ENCODE results near the gene RPS6KA4.
A peak's percentile ranks its signal among the peaks of the same experiment; 100 is the strongest.

Gene RPS6KA4

DNA sequence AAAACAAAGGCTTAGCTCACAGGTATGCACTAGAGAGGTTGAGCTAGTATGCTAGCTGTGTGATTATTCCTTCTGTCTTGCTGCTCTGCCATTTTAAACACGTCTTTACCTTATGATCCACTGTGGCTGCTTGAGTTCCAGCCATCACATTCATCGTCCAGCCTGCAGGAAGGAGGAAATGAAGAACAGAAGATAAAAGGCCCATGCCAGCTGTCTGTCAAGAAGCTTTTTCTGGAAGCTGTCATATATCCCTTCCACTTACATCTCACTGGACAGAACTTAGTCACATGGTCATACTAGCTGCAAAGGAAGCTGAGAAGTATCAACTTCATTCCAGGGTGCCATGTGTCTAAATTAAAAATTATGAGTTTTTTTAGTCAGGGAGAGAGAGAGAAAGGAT lies 31.6 kb upstream of the RPS6KA4 start:
- DNase-seq (ENCODE audit: low read depth in 2 of 2), result no peak

DNA sequence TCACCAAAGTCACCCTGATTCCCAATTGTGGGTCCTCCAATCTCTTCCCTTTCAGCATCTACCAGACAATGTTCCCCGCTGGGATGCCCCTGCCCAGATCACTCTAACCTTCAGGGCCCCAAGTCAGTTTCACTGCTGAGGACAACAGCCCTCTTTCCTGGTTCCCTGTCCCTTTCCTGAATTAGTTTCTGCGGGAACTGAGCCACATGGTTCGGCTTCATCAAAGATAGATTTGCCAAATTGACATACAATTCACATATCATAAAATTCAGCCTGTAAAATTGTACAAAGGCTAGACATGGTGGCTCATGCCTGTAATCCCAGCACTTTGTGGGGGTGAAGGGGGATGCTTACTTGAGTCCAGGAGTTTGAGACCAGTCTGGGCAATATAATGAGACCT lies 31.0 kb upstream of the RPS6KA4 start:
- DNase-seq (ENCODE audit: low read depth in 2 of 2), result no peak

DNA sequence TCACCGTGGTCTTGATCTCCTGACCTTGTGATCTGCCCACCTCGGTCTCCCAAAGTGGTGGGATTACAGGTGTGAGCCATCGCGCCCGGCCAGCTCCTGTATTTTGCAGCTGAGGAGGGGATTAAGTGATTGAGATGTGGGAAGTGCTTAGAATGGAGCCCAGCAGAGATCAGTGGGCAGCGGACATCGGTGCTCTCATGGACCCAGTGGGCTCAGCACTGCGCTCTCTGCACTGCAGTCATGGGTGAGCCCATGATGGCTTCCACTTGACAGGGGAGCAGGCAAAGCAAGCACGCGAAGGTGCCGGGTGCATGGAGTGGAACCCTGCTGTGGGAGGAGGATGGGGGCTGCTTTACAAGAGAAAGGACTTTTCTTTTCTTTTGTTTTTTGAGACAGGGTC lies 28.1 kb upstream of the RPS6KA4 start:
- no peak for DNase-seq (ENCODE audit: low read depth in 2 of 2)

DNA sequence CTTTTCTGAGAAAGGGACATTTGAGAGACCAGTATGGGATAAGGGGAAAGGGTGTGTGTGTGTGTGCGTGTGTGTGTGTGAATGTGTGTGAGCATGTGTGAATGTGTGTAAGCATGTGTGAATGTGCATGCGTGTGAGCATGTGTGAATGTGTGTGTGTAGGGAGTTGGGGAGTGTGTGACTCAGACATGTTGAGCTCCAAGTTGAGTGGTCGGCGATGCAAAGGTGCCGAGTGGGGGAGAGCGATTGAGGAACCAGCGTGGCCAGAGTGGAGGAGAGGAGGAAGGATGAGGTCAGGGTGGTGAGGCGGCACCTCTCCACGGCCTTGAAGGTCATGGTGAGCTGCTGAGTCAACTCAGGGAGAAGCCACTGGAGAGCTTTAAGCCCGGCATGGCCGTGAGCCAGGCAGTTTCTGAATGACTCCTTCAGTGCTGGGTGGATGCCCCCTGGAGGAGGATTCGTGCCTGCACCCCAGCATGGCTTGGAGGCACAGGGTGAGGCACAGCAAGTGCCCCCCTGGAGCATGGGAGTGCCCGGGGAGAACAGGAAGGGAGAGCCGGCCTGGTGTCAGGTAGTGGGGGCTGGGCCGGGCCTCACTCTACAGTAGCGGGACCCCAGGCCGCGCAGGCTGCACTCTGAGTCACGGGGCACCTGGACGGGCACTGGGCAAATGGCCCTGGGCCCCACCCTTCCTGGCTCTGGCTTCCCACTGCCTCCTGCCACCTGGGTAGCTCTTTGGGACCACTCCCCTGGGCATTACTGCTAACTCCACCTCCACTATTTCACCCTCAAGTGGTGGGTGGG lies 27.2 kb upstream of the RPS6KA4 start:
- peak in 1 of 2 donors; percentile 40 for DNase-seq (ENCODE audit: low read depth in 2 of 2)

DNA sequence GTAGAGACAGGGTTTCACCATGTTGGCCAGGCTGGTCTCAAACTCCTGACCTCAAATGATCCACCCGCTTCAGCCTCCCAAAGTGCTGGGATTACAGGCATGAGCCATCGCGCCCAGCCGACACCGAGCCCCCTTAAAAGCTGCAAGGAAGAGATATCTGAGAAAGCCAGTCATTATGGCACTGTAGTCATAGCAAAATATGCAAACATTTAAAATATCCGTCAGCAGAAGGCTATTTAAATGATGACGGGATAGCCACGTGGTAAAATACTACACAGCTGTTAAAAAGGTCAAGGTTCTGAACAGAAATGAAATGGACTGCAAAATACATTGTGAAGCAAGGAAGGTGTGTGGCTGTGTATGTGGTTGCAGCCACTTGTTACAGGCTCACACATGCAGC lies 25.4 kb upstream of the RPS6KA4 start:
- no peak for DNase-seq (ENCODE audit: low read depth in 2 of 2)

DNA sequence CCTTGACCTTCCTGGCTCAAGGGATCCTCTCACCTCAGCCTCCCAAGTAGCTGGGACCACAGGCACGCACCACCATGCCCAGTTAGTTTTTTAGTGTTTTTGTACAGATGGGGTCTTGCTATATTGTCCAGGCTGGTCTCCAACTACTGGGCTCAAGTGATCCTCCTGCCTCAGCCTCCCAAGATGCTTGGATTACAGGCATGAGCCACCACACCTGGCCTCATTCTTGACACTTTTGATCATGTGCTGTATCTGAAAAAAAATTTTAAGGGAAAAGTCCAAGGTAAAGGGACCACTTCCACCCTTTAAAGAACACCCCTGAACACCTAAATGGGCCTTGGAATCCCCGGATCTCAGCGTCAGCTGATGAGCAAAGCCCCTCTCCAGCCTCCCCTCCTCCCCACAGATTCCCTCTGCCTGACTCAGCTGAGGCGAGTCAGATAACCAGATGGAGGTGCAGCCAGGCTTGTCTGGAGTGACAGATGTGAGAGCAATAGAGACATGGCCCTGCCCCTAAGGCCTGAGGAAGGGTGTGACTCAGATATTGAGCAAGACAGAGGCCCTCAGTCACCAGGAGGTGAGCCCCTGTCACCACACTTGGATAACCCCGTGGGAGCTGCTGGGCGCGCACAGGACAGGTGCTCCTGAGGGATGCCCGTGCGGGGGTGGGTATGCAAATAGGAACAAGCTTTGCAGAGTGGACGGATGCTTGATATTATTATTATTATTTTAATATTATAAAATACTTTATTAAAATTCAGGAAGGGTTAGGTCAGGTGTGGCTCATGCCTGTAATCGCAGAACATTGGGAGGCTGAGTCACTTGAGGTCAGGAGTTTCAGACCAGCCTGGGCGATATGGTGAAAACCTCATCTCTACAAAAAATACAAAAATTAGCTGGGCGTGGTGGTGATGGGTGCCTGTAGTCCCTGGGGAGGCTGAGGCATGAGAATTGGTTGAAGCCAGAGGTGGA lies 23.9 kb upstream of the RPS6KA4 start:
- DNase-seq (ENCODE audit: low read depth in 2 of 2), result no peak

DNA sequence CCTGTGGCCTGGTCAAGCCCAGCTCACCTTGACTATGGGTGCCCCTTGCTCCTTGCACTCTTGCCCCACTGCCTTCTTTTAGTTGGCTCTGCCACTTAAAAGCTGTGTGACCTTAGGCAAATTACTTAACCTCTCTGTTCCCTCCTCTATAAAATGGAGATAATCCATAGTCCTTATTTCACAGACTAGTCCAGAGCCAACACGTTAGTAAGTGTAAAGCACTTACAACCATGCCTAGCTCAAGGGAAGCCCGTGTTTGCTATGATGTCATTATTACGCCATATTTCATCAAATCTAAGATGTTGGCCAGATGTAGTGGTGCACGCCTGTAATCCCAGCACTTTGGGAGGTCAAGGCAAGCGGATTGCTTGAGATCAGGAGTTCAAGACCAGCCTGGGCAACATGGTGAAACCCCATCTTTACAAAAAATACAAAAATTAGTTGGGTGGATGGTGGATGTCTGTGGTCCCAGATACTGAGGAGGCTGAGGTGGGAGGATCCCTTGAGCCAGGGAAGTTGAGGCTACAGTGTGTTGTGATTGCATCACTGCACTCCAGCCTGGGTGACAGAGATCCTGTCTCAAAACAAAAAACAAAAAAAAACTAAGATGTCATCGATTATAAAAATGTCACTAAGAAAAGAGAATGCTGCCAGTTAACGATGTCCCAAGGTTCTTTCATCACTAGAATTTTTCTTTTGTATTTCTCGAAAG lies 21.3 kb upstream of the RPS6KA4 start:
- no peak for DNase-seq (ENCODE audit: low read depth in 2 of 2)

DNA sequence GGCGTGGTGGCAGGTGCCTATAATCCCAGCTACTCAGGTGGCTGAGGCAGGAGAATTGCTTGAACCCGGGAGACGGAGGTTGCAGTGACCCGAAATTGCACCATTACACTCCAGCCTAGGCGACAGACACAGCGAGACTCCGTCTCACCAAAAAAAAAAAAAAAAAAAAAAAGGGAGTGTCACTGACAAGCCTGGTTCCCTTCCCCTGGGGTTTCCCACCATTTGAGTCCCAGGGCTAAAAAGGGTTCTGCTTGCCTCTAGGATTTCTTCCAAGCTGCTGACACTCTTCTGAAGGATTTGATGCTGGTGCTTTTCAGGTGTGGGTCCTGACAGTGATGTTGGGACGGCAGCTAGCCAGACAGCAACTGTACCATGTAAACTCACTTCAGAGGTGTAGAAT lies 20.2 kb upstream of the RPS6KA4 start:
- no peak for DNase-seq (ENCODE audit: low read depth in 2 of 2)

DNA sequence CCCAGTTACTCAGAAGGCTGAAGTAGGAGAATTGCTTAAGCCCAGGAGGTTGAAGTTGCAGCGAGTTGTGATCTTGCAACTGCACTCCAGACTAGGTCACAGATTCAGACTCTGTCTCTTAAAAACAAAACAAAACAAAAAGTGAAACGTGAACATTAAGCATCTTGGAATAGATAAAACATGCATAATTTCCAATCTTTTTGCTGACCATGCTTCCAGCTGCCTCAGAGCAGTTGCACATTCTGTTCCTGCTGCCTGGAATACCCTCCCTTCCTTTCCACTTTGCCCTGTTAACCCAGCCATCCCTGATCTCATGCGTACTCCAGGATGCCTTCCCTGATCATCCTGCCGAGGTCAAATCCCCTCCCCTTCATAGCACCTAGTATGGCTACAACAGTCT lies 19.7 kb upstream of the RPS6KA4 start:
- no peak for DNase-seq (ENCODE audit: low read depth in 2 of 2)

DNA sequence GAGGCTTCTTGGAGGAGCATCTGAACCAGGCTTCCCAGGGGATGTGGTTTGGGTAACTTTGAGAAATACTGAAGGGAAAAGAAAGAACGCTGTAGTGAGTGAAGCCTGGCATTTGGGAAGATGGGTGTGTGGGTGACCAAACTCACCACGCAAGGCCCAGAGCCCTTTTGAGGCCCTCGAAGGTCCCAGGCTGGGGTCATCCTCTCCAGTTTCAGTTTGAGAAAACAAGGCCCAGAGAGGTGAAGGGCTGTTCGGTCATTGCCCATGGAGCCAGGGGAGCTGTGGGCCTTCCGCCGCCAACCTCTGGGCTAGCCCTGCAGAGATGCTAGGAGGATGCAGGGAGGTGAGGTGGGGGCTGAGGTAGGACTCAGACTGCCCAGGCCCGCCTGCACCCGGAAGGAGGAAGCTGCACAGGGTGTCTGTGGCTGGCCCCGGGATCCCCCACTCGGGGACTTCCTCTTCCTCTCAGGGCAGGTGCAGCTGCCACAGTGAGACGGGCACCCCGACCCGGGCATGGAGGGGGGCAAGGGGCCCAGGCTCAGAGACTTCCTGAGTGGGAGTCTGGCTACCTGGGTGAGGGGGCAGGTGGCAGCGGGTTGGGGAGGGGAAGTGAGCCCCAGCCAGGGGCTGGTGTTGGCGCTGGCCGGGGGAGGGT lies 19.1 kb upstream of the RPS6KA4 start, which contains the start of gene CCDC88B:
TSS of gene CCDC88B (plus strand) at position 451 of the 655 bp plus-strand sequence. CDS start at position 514, 63 bp downstream.
- peak; percentile 58 to 78 for DNase-seq (ENCODE audit: low read depth in 2 of 2)

DNA sequence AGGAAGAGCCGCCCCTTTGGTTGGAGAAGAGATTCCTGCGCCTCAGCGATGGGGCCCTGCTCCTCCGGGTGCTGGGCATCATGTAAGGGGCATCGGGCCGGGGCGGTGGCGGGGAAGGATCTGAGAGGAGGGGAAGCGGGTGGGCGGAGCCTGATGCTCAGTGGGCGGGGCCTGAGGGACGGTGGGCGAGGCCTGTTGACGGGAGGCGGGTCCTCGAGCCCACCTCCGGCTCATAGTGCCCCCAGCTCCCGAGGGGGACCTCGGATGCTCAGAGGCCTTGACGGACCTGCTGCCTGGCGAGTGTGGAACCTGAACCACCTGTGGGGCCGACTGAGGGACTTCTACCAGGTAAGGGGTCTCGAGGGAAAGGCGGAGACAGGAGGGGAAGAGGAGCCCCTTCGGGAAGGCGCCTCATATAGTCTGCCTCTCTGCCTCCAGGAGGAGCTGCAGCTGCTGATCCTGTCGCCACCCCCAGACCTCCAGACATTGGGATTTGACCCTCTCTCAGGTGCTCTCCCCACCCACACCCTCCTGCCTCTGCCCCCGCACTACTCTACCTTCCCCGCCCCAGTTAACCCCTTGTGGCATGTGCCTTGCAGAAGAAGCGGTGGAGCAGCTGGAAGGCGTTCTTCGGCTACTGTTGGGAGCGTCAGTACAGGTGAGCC lies 18.2 kb upstream of the RPS6KA4 start:
- DNase-seq (ENCODE audit: low read depth in 2 of 2), result peak; percentile 35 to 71

DNA sequence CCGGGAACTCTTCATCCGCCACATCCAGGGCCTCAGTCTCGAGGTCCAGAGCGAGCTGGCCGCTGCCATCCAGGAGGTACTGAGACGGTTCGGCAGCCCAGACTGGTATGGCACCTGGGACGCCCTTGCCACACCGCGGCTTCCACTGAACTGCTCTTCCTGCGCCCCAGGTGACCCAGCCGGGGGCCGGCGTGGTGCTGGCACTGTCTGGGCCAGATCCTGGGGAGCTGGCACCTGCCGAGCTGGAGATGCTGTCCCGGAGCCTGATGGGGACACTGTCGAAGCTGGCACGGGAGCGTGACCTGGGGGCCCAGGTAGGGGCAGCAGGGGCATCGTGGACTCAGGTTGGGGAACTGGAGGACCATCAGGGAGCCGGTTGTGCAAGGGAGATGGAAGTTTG lies 17.5 kb upstream of the RPS6KA4 start:
- DNase-seq (ENCODE audit: low read depth in 2 of 2), result no peak

DNA sequence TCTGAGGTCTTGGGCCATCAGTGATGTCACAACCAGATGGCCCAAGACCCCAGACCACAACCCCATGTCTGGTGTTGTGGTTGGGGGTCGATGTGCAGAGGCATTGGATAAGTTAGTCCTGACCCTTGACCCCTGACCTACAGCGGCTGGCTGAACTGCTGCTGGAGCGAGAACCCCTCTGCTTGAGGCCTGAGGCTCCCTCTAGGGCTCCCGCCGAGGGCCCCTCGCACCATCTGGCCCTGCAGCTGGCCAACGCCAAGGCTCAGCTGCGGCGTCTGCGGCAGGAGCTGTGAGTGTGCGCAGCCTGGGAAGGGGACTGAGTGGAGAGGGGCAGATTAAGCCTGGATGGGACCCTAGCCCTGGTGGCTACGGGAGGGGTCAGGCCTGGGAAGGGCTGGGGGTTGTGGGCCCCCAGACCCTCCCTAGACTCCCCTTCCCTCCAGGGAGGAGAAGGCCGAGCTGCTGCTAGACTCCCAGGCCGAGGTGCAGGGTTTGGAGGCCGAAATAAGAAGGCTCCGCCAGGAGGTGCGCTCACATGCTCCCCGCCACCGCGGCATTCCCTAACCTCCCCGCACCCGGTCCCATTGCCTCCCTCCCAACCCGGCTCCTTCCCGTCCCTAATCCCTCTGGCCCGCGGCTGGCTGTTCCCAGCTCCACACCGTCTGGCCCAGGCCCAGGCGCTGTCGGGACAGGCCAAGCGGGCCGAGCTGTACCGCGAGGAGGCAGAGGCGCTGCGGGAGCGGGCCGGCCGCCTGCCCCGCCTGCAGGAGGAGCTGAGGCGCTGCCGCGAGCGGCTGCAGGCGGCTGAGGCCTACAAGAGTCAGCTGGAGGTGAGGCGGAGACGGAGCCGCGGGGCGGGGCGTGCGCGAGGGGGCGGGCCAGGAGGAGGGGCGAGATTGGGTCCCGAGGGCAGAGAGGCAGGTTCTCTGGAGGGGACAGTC lies 16.8 kb upstream of the RPS6KA4 start:
- DNase-seq (ENCODE audit: low read depth in 2 of 2), result peak; percentile 73 to 91

DNA sequence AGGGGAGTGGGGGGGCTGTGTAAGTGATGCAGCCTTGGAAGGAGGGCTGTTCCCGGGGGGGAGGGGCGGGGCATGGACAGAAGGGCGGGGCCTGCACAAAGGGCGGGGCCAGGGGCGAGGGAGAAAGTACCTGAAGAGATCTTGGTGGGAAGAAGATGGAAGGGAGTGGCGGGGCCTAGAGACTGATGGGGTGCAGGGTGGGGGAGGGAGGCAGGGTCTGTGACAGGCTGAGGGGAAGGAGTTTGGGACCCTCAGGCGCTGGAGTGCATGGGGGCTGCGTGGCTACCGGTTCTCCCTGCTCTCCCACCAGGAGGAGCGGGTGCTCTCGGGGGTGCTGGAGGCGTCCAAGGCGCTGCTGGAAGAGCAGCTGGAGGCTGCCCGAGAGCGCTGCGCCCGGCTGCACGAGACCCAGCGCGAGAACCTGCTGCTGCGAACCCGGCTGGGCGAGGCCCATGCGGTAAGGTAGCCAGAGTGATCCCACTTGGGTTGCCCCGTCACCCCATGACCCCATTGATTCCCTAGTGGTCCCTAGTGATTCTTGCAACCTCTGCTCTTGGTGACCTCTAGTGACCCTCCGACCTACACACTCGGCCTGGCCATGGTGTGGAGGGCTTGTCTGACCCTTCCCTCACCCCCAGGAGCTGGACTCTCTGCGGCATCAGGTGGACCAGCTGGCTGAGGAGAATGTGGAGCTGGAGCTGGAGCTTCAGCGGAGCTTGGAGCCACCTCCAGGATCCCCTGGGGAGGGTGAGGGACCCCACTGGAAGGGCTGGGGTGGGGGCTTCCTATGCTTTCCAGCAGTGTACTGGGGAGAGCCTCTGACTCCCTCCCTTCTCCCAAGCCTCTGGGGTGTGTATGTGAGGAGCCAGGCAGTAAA lies 15.9 kb upstream of the RPS6KA4 start:
- no peak for DNase-seq (ENCODE audit: low read depth in 2 of 2)

DNA sequence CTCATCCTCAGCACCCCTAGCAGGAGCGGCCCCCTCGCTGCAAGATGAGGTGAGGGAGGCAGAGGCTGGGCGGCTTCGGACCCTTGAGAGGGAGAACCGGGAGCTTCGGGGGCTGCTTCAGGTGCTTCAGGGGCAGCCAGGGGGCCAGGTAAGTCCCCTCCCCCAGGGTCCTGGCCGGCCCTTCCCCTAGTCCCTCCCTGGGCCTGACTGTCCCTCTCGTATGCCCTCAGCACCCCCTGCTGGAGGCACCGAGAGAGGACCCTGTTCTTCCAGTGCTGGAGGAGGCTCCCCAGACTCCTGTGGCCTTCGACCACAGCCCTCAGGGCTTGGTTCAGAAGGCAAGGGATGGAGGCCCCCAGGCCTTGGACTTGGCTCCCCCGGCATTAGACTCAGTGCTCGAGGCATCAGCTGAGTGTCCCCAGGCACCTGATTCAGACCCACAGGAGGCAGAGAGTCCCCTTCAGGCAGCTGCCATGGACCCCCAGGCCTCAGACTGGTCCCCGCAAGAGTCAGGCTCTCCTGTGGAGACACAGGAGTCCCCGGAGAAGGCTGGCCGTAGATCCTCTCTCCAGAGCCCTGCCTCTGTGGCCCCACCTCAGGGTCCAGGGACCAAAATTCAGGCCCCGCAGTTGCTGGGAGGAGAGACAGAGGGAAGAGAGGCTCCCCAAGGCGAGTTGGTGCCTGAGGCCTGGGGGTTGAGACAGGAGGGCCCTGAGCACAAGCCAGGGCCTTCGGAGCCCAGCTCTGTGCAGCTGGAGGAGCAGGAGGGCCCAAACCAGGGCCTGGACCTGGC lies 15.0 kb upstream of the RPS6KA4 start:
- no peak for DNase-seq (ENCODE audit: low read depth in 2 of 2)

DNA sequence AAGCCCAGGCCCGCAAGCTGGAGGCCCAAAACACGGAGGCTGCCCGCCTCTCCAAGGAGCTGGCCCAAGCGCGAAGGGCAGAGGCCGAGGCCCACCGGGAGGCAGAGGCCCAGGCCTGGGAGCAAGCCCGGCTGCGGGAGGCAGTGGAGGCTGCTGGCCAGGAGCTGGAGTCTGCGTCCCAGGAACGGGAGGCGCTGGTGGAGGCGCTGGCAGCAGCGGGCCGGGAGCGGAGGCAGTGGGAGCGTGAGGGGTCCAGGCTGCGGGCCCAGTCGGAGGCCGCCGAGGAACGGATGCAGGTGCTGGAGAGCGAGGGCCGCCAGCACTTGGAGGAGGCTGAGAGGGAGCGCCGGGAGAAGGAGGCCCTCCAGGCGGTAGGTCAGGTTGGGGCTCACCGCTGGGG lies 14.2 kb upstream of the RPS6KA4 start:
- DNase-seq (ENCODE audit: low read depth in 2 of 2), result no peak

DNA sequence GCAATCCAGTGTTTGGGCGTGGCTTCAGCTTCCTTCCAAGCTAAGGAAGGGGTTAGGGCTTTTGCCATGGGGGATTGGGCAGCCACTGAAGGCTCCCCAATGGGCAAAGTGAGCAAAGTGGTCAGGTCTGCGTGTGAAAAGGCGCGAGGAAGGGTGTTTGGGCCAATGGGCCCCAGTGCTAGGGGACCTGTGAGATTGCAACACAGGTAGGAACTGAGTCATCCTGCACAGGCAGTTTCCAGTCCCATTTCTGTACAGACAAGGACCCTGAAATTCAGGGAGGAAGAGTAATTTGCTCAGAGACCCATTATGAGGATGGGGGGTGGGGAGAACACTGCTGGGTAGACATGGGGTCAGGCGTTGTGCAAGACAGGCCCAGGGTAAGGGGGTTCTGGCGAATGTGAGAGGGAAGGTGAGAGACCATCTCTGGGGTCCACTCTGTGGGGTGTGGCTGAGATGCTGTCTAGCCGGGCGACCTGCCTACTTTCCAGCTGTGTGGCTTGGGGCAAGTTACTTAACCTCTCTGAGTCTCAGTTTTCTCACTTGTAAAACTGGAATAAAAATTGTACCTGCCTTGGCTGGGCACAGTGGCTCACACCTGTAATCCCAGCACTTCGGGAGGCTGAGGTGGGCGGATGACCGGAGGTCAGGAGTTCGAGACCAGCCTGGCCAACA lies 11.6 kb upstream of the RPS6KA4 start:
- DNase-seq (ENCODE audit: low read depth in 2 of 2), result no peak
